HUDEP-2 (cell line): ENCODE measurements around the gene ICOSLG.
"Not testable (repeated sequence)": the region's sequence is repeated elsewhere in the genome, so short reads cannot be mapped to it uniquely, and the experiment has no call there.

Experiments used
- DNase-seq, 76 experiments: peaks; one replicate each; lab custom pipeline; 2025; ENCODE audit not compliant: unreplicated experiment in 76 of 76; lab: John Stamatoyannopoulos, UW

Gene ICOSLG

GRCh38 chr21:44190349-44191271 is 50.1 kb downstream of the ICOSLG start:
- DNase-seq, result not testable (repeated sequence)

DNA sequence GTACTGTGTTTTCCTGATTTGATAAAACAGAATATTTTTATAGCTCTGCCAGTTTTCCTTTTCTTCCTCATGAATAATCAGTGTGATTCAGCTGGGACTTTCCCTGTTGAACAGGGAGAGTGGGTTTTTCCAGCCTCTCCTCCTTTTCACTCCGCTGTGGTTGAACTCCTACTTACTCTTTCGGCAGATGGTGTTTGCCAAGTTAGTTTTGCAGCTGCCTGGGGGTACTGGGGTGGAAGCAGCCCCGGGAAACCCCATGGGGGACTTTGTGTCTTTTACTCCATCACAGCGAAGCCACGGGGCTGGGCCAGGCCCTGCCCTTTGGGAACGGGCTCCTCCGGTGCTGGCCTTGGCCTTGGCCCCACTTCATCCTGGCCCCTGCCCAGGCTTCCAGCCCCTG is 55.9 kb downstream of the ICOSLG start:
- not testable (repeated sequence) for DNase-seq

GRCh38 chr21:44182202-44182601 is 58.5 kb downstream of the ICOSLG start:
- DNase-seq, result not testable (repeated sequence)

DNA sequence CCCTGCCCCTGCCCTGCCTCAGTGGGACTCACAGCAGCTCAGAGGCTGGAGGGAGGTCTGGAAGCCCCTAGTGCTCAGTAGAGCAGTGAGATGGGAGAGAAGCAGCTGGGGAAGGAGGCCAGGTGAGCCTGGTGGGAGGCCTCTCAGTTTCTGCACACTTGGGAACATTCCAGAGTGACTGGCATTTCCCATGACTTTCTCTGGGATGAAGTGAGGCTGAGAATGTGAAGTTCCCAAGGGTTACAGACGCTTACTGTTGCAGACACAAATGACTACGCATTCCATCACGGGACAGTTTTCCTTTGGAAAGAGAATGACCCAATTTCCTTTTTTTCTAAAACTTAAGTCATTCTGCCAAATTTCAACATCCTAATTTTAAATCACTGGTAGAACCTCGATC is 59.2 kb downstream of the ICOSLG start:
- DNase-seq, result not testable (repeated sequence)

GRCh38 chr21:44176127-44176526 is 64.6 kb downstream of the ICOSLG start:
- not testable (repeated sequence) for DNase-seq

GRCh38 chr21:44175189-44175588 is 65.6 kb downstream of the ICOSLG start:
- not testable (repeated sequence) for DNase-seq
